Measurements from ENCODE around the gene ZNF311.
A peak's percentile ranks its signal among the peaks of the same experiment; 100 is the strongest.

Gene ZNF311

GRCh38 chr6:29016559-29017427 lies 11.7 kb upstream of the ZNF311 start:
- H3K36me3 ChIP-seq (ENCODE audit: insufficient read depth, low read length): no peaks in the 10 kb centered on the region
- no peak overlapping the region for H3K4me2 ChIP-seq (ENCODE audit: low read depth, low read length, poor library complexity, severe bottlenecking)
- no peaks in the 10 kb centered on the region for H3K9me2 ChIP-seq (replicated peaks; ENCODE audit: low read depth, low read length)
- H3F3A ChIP-seq (ENCODE audit: low read depth): no peaks in the 10 kb centered on the region
- no peaks in the 10 kb centered on the region for H3K79me2 ChIP-seq (ENCODE audit: insufficient read depth, low read length)
- no peak overlapping the region for H2AFZ ChIP-seq (ENCODE audit: low read length)
- no peak overlapping the region for H3K4me3 ChIP-seq (ENCODE audit: low read length, poor library complexity, severe bottlenecking)
- no peaks in the 10 kb centered on the region for H3K4me1 ChIP-seq (ENCODE audit: insufficient read depth, low read length, poor library complexity, severe bottlenecking)
- H3K9me3 ChIP-seq (ENCODE audit: insufficient read depth, low read depth, low read length): no peaks in the 10 kb centered on the region
- TF ChIP-seq CTCF (conservative IDR thresholded peaks at IDR 0.05; ENCODE audit: low read length) (peak; percentile 95), EZH2phosphoT487 (IDR thresholded peaks at IDR 0.05; ENCODE audit: borderline replicate concordance) (no peak)
- no peaks in the 10 kb centered on the region for H4K20me1 ChIP-seq (ENCODE audit: insufficient read depth, low read length, poor library complexity, severe bottlenecking)
- no peaks in the 10 kb centered on the region for H3K27me3 ChIP-seq (ENCODE audit: insufficient read depth, low read length, poor library complexity, severe bottlenecking)
- H3K9ac ChIP-seq (ENCODE audit: low read depth, low read length, poor library complexity, severe bottlenecking): no peak overlapping the region

- H3K4me2 ChIP-seq (ENCODE audit: low read depth, low read length, poor library complexity, severe bottlenecking): no peak overlapping the region
- H3K27me3 ChIP-seq (ENCODE audit: insufficient read depth, low read length, poor library complexity, severe bottlenecking): no peaks in the 10 kb centered on the region
- no peaks in the 10 kb centered on the region for H3K79me2 ChIP-seq (ENCODE audit: insufficient read depth, low read length)
- H2AFZ ChIP-seq (ENCODE audit: low read length): no peak overlapping the region
- no peaks in the 10 kb centered on the region for H3K4me1 ChIP-seq (ENCODE audit: insufficient read depth, low read length, poor library complexity, severe bottlenecking)
- H4K20me1 ChIP-seq (ENCODE audit: insufficient read depth, low read length, poor library complexity, severe bottlenecking): no peaks in the 10 kb centered on the region
- TF ChIP-seq CTCF (conservative IDR thresholded peaks at IDR 0.05; ENCODE audit: low read length) (no peak), EZH2phosphoT487 (IDR thresholded peaks at IDR 0.05; ENCODE audit: borderline replicate concordance) (no peak)
- H3K4me3 ChIP-seq (ENCODE audit: low read length, poor library complexity, severe bottlenecking): no peak overlapping the region
- no peaks in the 10 kb centered on the region for H3F3A ChIP-seq (ENCODE audit: low read depth)
- H3K9ac ChIP-seq (ENCODE audit: low read depth, low read length, poor library complexity, severe bottlenecking): no peak overlapping the region
- no peaks in the 10 kb centered on the region for H3K9me3 ChIP-seq (ENCODE audit: insufficient read depth, low read depth, low read length)
- H3K36me3 ChIP-seq (ENCODE audit: insufficient read depth, low read length): no peaks in the 10 kb centered on the region
- no peaks in the 10 kb centered on the region for H3K9me2 ChIP-seq (replicated peaks; ENCODE audit: low read depth, low read length)
Measured at GRCh38 chr6:29014729-29015608, 9.9 kb upstream of the ZNF311 start.

GRCh38 chr6:29011276-29011734 lies 6.2 kb upstream of the ZNF311 start:
- H3K27me3 ChIP-seq (ENCODE audit: insufficient read depth, low read length, poor library complexity, severe bottlenecking): peaks cover 8% of the 10 kb centered on the region
- H3K9ac ChIP-seq (ENCODE audit: low read depth, low read length, poor library complexity, severe bottlenecking): no peak overlapping the region
- no peak overlapping the region for H2AFZ ChIP-seq (ENCODE audit: low read length)
- no peaks in the 10 kb centered on the region for H3K9me3 ChIP-seq (ENCODE audit: insufficient read depth, low read depth, low read length)
- TF ChIP-seq EZH2phosphoT487 (IDR thresholded peaks at IDR 0.05; ENCODE audit: borderline replicate concordance) (no peak), CTCF (conservative IDR thresholded peaks at IDR 0.05; ENCODE audit: low read length) (no peak)
- no peaks in the 10 kb centered on the region for H4K20me1 ChIP-seq (ENCODE audit: insufficient read depth, low read length, poor library complexity, severe bottlenecking)
- no peaks in the 10 kb centered on the region for H3K4me1 ChIP-seq (ENCODE audit: insufficient read depth, low read length, poor library complexity, severe bottlenecking)
- no peak overlapping the region for H3K4me2 ChIP-seq (ENCODE audit: low read depth, low read length, poor library complexity, severe bottlenecking)
- H3F3A ChIP-seq (ENCODE audit: low read depth): no peaks in the 10 kb centered on the region
- no peak overlapping the region for H3K4me3 ChIP-seq (ENCODE audit: low read length, poor library complexity, severe bottlenecking)
- H3K9me2 ChIP-seq (replicated peaks; ENCODE audit: low read depth, low read length): no peaks in the 10 kb centered on the region
- H3K79me2 ChIP-seq (ENCODE audit: insufficient read depth, low read length): no peaks in the 10 kb centered on the region
- H3K36me3 ChIP-seq (ENCODE audit: insufficient read depth, low read length): no peaks in the 10 kb centered on the region
